ENCODE results near the gene GLA. TPM values are rescaled to one million over a fixed set of nuclear protein-coding genes. Genes with fewer than 3 reads are reported as not detected.

GLA gene
- total RNA-seq (22.1 and 27.7 TPM in 2 replicates), polyA plus RNA-seq (36.3 and 42.7 TPM in 2 replicates), polyA minus RNA-seq (9.8 and 13.8 TPM in 2 replicates)
- 18.1 TPM for total RNA-seq (2013)

GRCh38 chrX:101407748-101408531 is at the start of gene GLA, which contains the start of gene HNRNPH2:
Gene GLA, minus strand, starts transcription at chrX:101407925. Its CDS starts 22 bp downstream, at chrX:101407903.
Gene HNRNPH2, plus strand, starts transcription at chrX:101408222. Its CDS starts 3,767 bp downstream, at chrX:101411989.
- 0% methylated on average over 7 of the region's 47 CpGs for WGBS (ENCODE audit: insufficient coverage)
- peaks cover 29 to 34% of the 10 kb centered on the region in 2 donors for H3K4me1 ChIP-seq (ENCODE audit: control insufficient read depth in 2 of 2, insufficient read depth in 2 of 2, low read length in 2 of 2)
- peak within 1 kb of the TSS; percentile 77 for H3K4me2 ChIP-seq (replicated peaks; ENCODE audit: low read depth, low read length, poor library complexity, severe bottlenecking)
- TF ChIP-seq CTCF (IDR thresholded peaks at IDR 0.05) (no peak), EZH2 (IDR thresholded peaks at IDR 0.05; ENCODE audit: borderline replicate concordance, insufficient read depth, low read depth, low read length, poor library complexity, severe bottlenecking) (no peak)
- CTCF ChIA-PET, result no interaction called here
- Mint-ChIP-seq H3K4me1 (peaks cover 38% of the 10 kb centered on the region), H3K27me3 (no peaks in the 10 kb centered on the region), H3K9me3 (ENCODE audit: insufficient read depth) (no peaks in the 10 kb centered on the region), H3K4me3 (peak within 1 kb of the TSS; percentile 99), H3K27ac (peak within 1 kb of the TSS; percentile 100)
- H3K9me3 ChIP-seq (ENCODE audit: control extremely low read depth in 1 of 3, control insufficient read depth in 2 of 3, insufficient read depth in 1 of 3, low read length in 2 of 3), result no peaks in the 10 kb centered on the region
- no peaks in the 10 kb centered on the region for H3K27me3 ChIP-seq (replicated peaks in 1 of 4; ENCODE audit: control extremely low read depth in 1 of 4, control insufficient read depth in 3 of 4, insufficient read depth in 4 of 4, low read length in 3 of 4)
- peak within 1 kb of the TSS; percentile 60 for H2AFZ ChIP-seq (ENCODE audit: insufficient read depth, low read depth, low read length, poor library complexity, severe bottlenecking)
- ATAC-seq (ENCODE audit: low read depth), result peak; percentile 83
- intact Hi-C loops (cut with micrococcal nuclease), result loop anchor here (1.0 to 5.0 kb wide), 5 partner anchors 17 to 1244 kb away; partner anchors contain the start of genes GPRASP1, RPL36A, TIMM8A and TRMT2B
- H3K4me3 ChIP-seq (ENCODE audit: control extremely low read depth in 1 of 5, extremely low read depth in 1 of 5, insufficient read depth in 1 of 5, low read depth in 2 of 5, low read length in 4 of 5), result peak within 1 kb of the TSS; percentile 68 to 89 (median 84)
- peak within 1 kb of the TSS; percentile 87 for H3K9ac ChIP-seq (ENCODE audit: low read length)
- H3K79me2 ChIP-seq (ENCODE audit: control insufficient read depth, insufficient read depth, low read length), result peaks cover 59% of the 10 kb centered on the region
- no peaks in the 10 kb centered on the region for H4K20me1 ChIP-seq (ENCODE audit: control insufficient read depth, insufficient read depth, low read length, poor library complexity, severe bottlenecking)
- POLR2A ChIA-PET, result interaction anchor here (0.6 to 1.9 kb wide), 3 partner anchors 10 to 18 kb away, joined by 3 to 7 read pairs (median 3); partner anchors contain the start of gene RPL36A
- peak; percentile 97 for DNase-seq
- H3K36me3 ChIP-seq (replicated peaks in 1 of 2; ENCODE audit: control extremely low read depth in 1 of 2, control insufficient read depth in 1 of 2, extremely low read depth in 1 of 2, insufficient read depth in 2 of 2, low read length in 1 of 2), result peaks cover 0 to 17% of the 10 kb centered on the region in 2 experiments
- H3K27ac ChIP-seq (ENCODE audit: low read length in 2 of 2), result peak within 1 kb of the TSS; percentile 96 to 98

GRCh38 chrX:101452056-101452455 is 44.3 kb upstream of the GLA start:
- no peak for ATAC-seq (ENCODE audit: low read depth)
- no peaks in the 10 kb centered on the region for H3K36me3 ChIP-seq (replicated peaks in 1 of 2; ENCODE audit: control extremely low read depth in 1 of 2, control insufficient read depth in 1 of 2, extremely low read depth in 1 of 2, insufficient read depth in 2 of 2, low read length in 1 of 2)
- Mint-ChIP-seq H3K9me3 (ENCODE audit: insufficient read depth) (peaks cover 5% of the 10 kb centered on the region), H3K4me3 (no peak overlapping the region), H3K27me3 (no peaks in the 10 kb centered on the region), H3K4me1 (no peaks in the 10 kb centered on the region), H3K27ac (no peak overlapping the region)
- no peak overlapping the region for H2AFZ ChIP-seq (ENCODE audit: insufficient read depth, low read depth, low read length, poor library complexity, severe bottlenecking)
- TF ChIP-seq CTCF (IDR thresholded peaks at IDR 0.05) (no peak), EZH2 (IDR thresholded peaks at IDR 0.05; ENCODE audit: borderline replicate concordance, insufficient read depth, low read depth, low read length, poor library complexity, severe bottlenecking) (no peak)
- no peaks in the 10 kb centered on the region for H3K4me1 ChIP-seq (ENCODE audit: control insufficient read depth in 2 of 2, insufficient read depth in 2 of 2, low read length in 2 of 2)
- ChIA-PET POLR2A (no interaction called here), CTCF (no interaction called here)
- H3K9ac ChIP-seq (ENCODE audit: low read length), result no peak overlapping the region
- no peak for DNase-seq
- no peak overlapping the region for H3K4me2 ChIP-seq (replicated peaks; ENCODE audit: low read depth, low read length, poor library complexity, severe bottlenecking)
- no peak overlapping the region for H3K4me3 ChIP-seq (ENCODE audit: control extremely low read depth in 1 of 5, extremely low read depth in 1 of 5, insufficient read depth in 1 of 5, low read depth in 2 of 5, low read length in 4 of 5)
- intact Hi-C loops (cut with micrococcal nuclease), result no loop called here
- no peaks in the 10 kb centered on the region for H3K9me3 ChIP-seq (ENCODE audit: control extremely low read depth in 1 of 3, control insufficient read depth in 2 of 3, insufficient read depth in 1 of 3, low read length in 2 of 3)
- no peak overlapping the region for H3K27ac ChIP-seq (ENCODE audit: low read length in 2 of 2)
- H3K27me3 ChIP-seq (replicated peaks in 1 of 4; ENCODE audit: control extremely low read depth in 1 of 4, control insufficient read depth in 3 of 4, insufficient read depth in 4 of 4, low read length in 3 of 4), result no peaks in the 10 kb centered on the region
- WGBS (ENCODE audit: insufficient coverage), result no CpG with 5 or more reads among the region's 3 CpGs
- H4K20me1 ChIP-seq (ENCODE audit: control insufficient read depth, insufficient read depth, low read length, poor library complexity, severe bottlenecking), result no peaks in the 10 kb centered on the region
- no peaks in the 10 kb centered on the region for H3K79me2 ChIP-seq (ENCODE audit: control insufficient read depth, insufficient read depth, low read length)
